Neural crest cell (in vitro differentiated cells): ENCODE measurements around the gene ANKS4B. TPM values are rescaled to one million over a fixed set of nuclear protein-coding genes. Genes with fewer than 3 reads are reported as not detected.

ENCODE experiments used
- DNase-seq: peaks from one replicate; pipeline ENCODE4 v3.0.0; 2021; ENCODE audit warnings: low read depth, mixed read lengths, low spot score
- H3K27ac Mint-ChIP-seq: one replicate; pipeline ENCODE4 v1.8.0; 2021; ENCODE audit warnings: mild to moderate bottlenecking, mixed read lengths; ENCODE audit not compliant: unreplicated experiment
- H3K27me3 Mint-ChIP-seq: 2 replicates; pipeline ENCODE4 v1.8.0; 2021; ENCODE audit warnings: low read depth, mild to moderate bottlenecking, mixed read lengths
- H3K36me3 Mint-ChIP-seq: 2 replicates; pipeline ENCODE4 v1.8.0; 2021; ENCODE audit warnings: low read depth, mild to moderate bottlenecking, mixed read lengths
- H3K4me1 Mint-ChIP-seq: 2 replicates; pipeline ENCODE4 v1.8.0; 2021; ENCODE audit warnings: mixed read lengths
- H3K4me3 Mint-ChIP-seq: one replicate; pipeline ENCODE4 v1.8.0; 2021; ENCODE audit warnings: mild to moderate bottlenecking, mixed read lengths
- H3K9me3 Mint-ChIP-seq: 2 replicates; pipeline ENCODE4 v1.8.0; 2021; ENCODE audit warnings: mixed read lengths
- total RNA-seq: library from RNA; stranded (reverse); gene quantifications from 2 replicates; pipeline ENCODE4 v1.2.1, GENCODE V29; 2021
- TF ChIP-seq, protein P1 (sequence below): fragments of 200-600 bp; sonication (generic); conservative IDR thresholded peaks from 2 replicates; pipeline ENCODE4 v1.5.0; 2021; ENCODE audit warnings: antibody characterized with exemption, mild to moderate bottlenecking

Gene ANKS4B
- total RNA-seq, 1 donor from 2014 or later = not detected

DNA sequence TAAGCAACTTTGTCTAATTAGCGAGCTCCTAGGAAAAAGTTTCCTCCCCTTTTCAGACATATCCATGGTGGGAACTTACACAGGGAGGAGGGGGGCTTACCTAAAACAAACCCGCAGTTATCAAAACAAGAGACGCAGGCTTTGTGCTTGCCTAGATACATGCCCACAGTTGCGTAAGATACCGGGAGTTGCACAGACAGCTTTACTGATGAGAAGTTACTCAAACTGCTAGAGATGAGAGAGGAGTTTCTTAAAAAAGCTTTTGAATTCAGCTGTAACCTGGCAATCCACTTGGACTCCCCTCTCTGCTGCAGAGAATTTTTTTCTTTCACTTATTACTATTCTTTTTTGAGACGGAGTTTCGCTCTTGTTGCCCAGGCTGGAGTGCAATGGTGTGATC, 15.3 kb upstream of the ANKS4B start:
- peaks cover 21% of the 10 kb centered on the region for H3K27me3 Mint-ChIP-seq
- TF ChIP-seq, protein P1, sequence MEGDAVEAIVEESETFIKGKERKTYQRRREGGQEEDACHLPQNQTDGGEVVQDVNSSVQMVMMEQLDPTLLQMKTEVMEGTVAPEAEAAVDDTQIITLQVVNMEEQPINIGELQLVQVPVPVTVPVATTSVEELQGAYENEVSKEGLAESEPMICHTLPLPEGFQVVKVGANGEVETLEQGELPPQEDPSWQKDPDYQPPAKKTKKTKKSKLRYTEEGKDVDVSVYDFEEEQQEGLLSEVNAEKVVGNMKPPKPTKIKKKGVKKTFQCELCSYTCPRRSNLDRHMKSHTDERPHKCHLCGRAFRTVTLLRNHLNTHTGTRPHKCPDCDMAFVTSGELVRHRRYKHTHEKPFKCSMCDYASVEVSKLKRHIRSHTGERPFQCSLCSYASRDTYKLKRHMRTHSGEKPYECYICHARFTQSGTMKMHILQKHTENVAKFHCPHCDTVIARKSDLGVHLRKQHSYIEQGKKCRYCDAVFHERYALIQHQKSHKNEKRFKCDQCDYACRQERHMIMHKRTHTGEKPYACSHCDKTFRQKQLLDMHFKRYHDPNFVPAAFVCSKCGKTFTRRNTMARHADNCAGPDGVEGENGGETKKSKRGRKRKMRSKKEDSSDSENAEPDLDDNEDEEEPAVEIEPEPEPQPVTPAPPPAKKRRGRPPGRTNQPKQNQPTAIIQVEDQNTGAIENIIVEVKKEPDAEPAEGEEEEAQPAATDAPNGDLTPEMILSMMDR = no peak
- no peak for DNase-seq
- no peaks in the 10 kb centered on the region for H3K4me1 Mint-ChIP-seq
- H3K9me3 Mint-ChIP-seq = no peaks in the 10 kb centered on the region
- H3K4me3 Mint-ChIP-seq = no peak overlapping the region
- no peak overlapping the region for H3K27ac Mint-ChIP-seq
- H3K36me3 Mint-ChIP-seq = no peaks in the 10 kb centered on the region

DNA sequence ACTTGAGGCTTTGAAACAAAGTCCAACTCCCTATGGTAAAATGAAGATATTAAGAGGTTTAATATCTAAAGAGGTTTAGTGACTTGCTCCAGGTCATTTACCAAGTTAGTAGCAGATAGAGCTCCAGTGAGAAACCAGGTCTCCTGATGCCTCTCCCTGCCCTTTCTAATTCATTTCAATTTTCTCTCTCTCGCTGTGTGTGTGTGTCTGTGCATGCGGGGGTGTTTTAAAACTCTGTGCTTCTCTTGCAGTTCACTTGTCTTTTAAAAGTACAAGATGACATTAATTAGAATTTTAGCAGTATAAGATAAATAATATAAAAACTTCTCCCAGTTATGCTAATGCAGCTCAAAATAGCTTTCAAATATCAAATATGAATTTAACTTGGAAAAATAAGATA, 13.9 kb upstream of the ANKS4B start:
- DNase-seq = no peak
- peaks cover 15% of the 10 kb centered on the region for H3K27me3 Mint-ChIP-seq
- no peaks in the 10 kb centered on the region for H3K9me3 Mint-ChIP-seq
- H3K4me1 Mint-ChIP-seq = no peaks in the 10 kb centered on the region
- no peak overlapping the region for H3K27ac Mint-ChIP-seq
- TF ChIP-seq, protein P1 = no peak
- H3K4me3 Mint-ChIP-seq = no peak overlapping the region
- no peaks in the 10 kb centered on the region for H3K36me3 Mint-ChIP-seq

DNA sequence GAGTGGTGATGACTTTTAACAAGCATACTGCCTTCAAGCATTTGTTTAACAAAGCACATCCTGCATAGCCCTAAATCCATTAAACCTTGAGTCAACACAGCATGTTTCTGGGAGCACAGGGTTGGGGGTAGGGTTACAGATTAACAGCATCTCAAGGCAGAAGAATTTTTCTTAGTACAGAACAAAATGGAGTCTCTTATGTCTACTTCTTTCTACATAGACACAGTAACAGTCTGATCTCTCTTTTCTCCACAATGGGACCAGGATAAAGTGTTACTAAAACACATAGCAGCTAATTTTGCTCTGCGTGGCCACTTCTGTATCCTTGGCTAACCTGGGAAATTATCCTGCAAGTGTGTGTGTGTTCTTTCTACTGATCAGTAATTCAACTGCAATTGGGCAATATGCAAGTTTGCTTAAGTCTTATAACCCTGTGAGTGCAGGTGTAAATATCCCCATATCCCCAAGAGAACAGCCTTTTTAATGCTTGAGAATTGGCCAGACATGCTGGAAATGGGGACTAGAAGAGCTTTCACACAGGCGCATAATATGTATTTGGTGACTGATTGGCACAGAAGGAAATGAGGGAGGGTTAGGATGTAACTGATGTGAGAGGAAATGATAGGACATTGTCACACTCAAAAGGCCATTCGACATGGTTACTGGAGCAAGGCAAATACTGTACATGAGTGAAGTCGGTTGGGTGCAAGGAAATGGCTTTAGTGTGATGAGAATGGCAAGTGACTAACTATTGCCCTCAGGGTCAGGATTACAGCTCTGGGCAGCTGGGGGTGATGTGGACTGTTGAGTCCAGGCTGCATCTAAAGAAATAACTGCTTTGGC, 10.8 kb upstream of the ANKS4B start:
- H3K9me3 Mint-ChIP-seq = no peaks in the 10 kb centered on the region
- peaks cover 2% of the 10 kb centered on the region for H3K4me1 Mint-ChIP-seq
- H3K27me3 Mint-ChIP-seq = peaks cover 15% of the 10 kb centered on the region
- no peaks in the 10 kb centered on the region for H3K36me3 Mint-ChIP-seq
- DNase-seq = no peak
- no peak overlapping the region for H3K27ac Mint-ChIP-seq
- no peak overlapping the region for H3K4me3 Mint-ChIP-seq
- TF ChIP-seq, protein P1 = no peak

DNA sequence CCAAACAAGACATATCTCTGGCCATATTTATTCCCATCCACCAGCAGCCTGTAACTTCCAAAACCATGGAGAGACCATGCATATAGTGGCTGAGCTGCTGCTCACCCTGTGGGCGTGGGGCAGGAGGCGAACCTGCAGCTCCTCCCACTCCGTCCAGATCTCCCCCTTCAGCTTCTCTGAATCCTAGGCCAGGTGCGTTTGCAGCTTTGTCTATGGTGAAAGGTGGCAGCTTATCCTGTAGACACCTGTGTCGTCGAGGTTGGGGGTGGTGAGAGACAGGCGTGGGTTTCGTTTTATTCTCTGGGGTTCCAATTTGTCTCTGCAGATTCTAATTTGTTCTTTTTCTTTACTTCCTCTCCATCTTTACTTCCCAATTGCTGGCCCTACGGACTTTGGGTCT, 9.7 kb upstream of the ANKS4B start:
- H3K27me3 Mint-ChIP-seq = peaks cover 12% of the 10 kb centered on the region
- DNase-seq = no peak

DNA sequence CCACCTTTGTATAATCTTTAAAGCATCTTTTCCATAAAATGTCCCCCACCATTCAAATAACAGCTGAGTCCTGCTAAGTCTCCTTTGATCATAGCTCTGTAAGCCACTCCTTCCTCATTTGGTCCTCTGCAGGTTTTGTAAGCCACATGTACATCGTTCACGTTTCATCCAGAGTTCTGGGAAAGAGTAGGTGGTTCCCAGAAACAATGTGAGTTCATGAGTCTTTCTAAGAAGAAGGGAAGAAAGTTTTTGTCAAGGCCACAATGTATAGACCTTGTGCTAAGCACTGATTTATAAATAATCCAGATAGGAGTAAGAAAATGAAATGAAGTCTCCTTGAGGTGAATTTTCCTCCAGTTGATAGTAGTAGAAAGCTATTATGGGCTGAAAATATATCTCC, 8.7 kb upstream of the ANKS4B start:
- H3K27me3 Mint-ChIP-seq = peaks cover 10% of the 10 kb centered on the region
- DNase-seq = no peak
- H3K36me3 Mint-ChIP-seq = no peaks in the 10 kb centered on the region
- no peak overlapping the region for H3K4me3 Mint-ChIP-seq
- no peak overlapping the region for H3K27ac Mint-ChIP-seq
- no peaks in the 10 kb centered on the region for H3K9me3 Mint-ChIP-seq
- H3K4me1 Mint-ChIP-seq = peaks cover 6% of the 10 kb centered on the region
- TF ChIP-seq, protein P1 = no peak

More for the DNA sequence above, 9.7 kb upstream of the ANKS4B start:
- H3K36me3 Mint-ChIP-seq = no peaks in the 10 kb centered on the region
- H3K9me3 Mint-ChIP-seq = no peaks in the 10 kb centered on the region
- H3K4me3 Mint-ChIP-seq = no peak overlapping the region
- no peak overlapping the region for H3K27ac Mint-ChIP-seq
- peaks cover 6% of the 10 kb centered on the region for H3K4me1 Mint-ChIP-seq
- TF ChIP-seq, protein P1 = no peak
